GM19035 (cell line): Measurements from ENCODE around the gene TYW1.
"Not testable (repeated sequence)": the region's sequence is repeated elsewhere in the genome, so short reads cannot be mapped to it uniquely, and the experiment has no call there.

Experiments used
- ATAC-seq: cut with Tn5 transposase; IDR thresholded peaks from one replicate; pipeline ENCODE4 v1.9.1; 2021; ENCODE audit not compliant: unreplicated experiment

The TYW1 gene

GRCh38 chr7:67120491-67120890 lies 123.9 kb downstream of the TYW1 start:
- not testable (repeated sequence) for ATAC-seq

GRCh38 chr7:67128257-67128656 lies 131.6 kb downstream of the TYW1 start:
- ATAC-seq = peak; percentile 6

GRCh38 chr7:67130766-67131165 lies 134.1 kb downstream of the TYW1 start:
- ATAC-seq = not testable (repeated sequence)

- not testable (repeated sequence) for ATAC-seq
Measured at GRCh38 chr7:67134912-67135311, 138.3 kb downstream of the TYW1 start.

- not testable (repeated sequence) for ATAC-seq
Measured at GRCh38 chr7:67135617-67136486, 139.2 kb downstream of the TYW1 start.

GRCh38 chr7:67137489-67137888 lies 140.9 kb downstream of the TYW1 start:
- ATAC-seq = not testable (repeated sequence)

- ATAC-seq = not testable (repeated sequence)
Measured at GRCh38 chr7:67139876-67140275, 143.2 kb downstream of the TYW1 start.

- not testable (repeated sequence) for ATAC-seq
Measured at GRCh38 chr7:67141001-67141400, 144.4 kb downstream of the TYW1 start.

GRCh38 chr7:67143091-67143786 lies 146.6 kb downstream of the TYW1 start:
- not testable (repeated sequence) for ATAC-seq

GRCh38 chr7:67145581-67146193 lies 149.1 kb downstream of the TYW1 start:
- not testable (repeated sequence) for ATAC-seq

GRCh38 chr7:67149131-67149530 lies 152.5 kb downstream of the TYW1 start:
- ATAC-seq = not testable (repeated sequence)

- not testable (repeated sequence) for ATAC-seq
Measured at GRCh38 chr7:67154374-67154773, 157.7 kb downstream of the TYW1 start.

- not testable (repeated sequence) for ATAC-seq
Measured at GRCh38 chr7:67156064-67156463, 159.4 kb downstream of the TYW1 start.

GRCh38 chr7:67163285-67163684 lies 166.7 kb downstream of the TYW1 start:
- ATAC-seq = not testable (repeated sequence)

- ATAC-seq = peak; percentile 87
Measured at GRCh38 chr7:67171151-67171550, 174.5 kb downstream of the TYW1 start.

- not testable (repeated sequence) for ATAC-seq
Measured at GRCh38 chr7:67176730-67177129, 180.1 kb downstream of the TYW1 start.

- not testable (repeated sequence) for ATAC-seq
Measured at GRCh38 chr7:67178915-67179688, 182.5 kb downstream of the TYW1 start.

GRCh38 chr7:67182956-67183750 lies 186.5 kb downstream of the TYW1 start:
- not testable (repeated sequence) for ATAC-seq

GRCh38 chr7:67184912-67185659 lies 188.5 kb downstream of the TYW1 start:
- peak; percentile 42 for ATAC-seq
